ENCODE data around the gene MUSTN1. TPM values are rescaled to one million over a fixed set of nuclear protein-coding genes. Genes with fewer than 3 reads are reported as not detected.

Gene MUSTN1
- total RNA-seq, 1 donor: 1.4 TPM

DNA sequence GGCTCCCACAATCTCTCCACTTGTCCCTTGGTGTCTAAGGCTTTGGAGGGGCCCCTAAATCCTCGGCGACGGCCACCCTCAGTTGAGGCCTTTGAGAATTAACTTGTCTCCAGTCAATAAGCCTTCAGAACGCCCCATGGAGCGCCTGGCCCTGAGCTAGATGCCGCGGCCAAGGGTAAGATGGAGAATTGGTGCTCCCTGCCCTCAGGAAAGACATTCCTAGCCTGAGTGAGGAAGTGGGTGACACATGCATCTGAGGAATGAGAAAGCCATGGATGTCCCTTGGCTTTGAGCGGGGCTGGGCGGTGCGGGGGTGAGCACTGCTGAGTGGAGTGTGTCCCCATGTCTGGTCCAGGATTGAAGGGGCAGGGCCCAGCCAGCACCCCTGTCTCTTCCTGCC is 17.6 kb downstream of the MUSTN1 start:
- no peaks in the 10 kb centered on the region for H3K27me3 ChIP-seq (ENCODE audit: insufficient read depth, low read length)
- H4K20me1 ChIP-seq (ENCODE audit: insufficient read depth, low read length): no peaks in the 10 kb centered on the region
- H3K36me3 ChIP-seq (ENCODE audit: insufficient read depth, low read length): no peaks in the 10 kb centered on the region
- TF ChIP-seq, protein P1, sequence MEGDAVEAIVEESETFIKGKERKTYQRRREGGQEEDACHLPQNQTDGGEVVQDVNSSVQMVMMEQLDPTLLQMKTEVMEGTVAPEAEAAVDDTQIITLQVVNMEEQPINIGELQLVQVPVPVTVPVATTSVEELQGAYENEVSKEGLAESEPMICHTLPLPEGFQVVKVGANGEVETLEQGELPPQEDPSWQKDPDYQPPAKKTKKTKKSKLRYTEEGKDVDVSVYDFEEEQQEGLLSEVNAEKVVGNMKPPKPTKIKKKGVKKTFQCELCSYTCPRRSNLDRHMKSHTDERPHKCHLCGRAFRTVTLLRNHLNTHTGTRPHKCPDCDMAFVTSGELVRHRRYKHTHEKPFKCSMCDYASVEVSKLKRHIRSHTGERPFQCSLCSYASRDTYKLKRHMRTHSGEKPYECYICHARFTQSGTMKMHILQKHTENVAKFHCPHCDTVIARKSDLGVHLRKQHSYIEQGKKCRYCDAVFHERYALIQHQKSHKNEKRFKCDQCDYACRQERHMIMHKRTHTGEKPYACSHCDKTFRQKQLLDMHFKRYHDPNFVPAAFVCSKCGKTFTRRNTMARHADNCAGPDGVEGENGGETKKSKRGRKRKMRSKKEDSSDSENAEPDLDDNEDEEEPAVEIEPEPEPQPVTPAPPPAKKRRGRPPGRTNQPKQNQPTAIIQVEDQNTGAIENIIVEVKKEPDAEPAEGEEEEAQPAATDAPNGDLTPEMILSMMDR (IDR thresholded peaks at IDR 0.05; ENCODE audit: extremely low read depth, low read depth, low read length): no peak
- H3K9me3 ChIP-seq (ENCODE audit: low read depth, low read length): no peaks in the 10 kb centered on the region
- no peak overlapping the region for H2AFZ ChIP-seq (ENCODE audit: low read length)
- no peak overlapping the region for H3K27ac ChIP-seq (ENCODE audit: low read depth, low read length)
- H3K4me1 ChIP-seq (ENCODE audit: insufficient read depth, low read length): no peaks in the 10 kb centered on the region
- DNase-seq (ENCODE audit: insufficient read length, low spot score, missing footprints): no peak
- H3K4me2 ChIP-seq (ENCODE audit: insufficient read depth, low read length): no peak overlapping the region
- no peaks in the 10 kb centered on the region for H3K79me2 ChIP-seq (ENCODE audit: insufficient read depth, low read length)
- H3K4me3 ChIP-seq (ENCODE audit: insufficient read depth, low read length): no peak overlapping the region

DNA sequence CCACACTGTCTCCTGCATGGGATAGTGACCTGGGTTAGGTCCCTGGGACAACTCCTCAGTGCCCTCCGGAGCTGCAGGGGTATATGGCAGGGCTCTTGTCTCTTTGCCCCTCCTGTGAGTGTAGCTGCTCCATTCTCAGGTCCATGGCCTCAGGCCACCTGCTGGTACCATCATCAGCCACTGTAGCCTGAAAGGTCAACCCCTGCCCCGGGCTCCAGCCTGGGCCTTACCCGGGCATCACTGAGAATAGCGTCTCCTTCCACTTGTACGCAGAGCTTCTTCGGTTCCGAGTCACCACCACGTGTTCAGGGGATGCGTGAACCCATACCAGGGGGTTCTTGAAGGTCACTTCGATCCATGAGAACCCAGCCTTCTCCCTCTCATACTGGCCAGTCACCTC is 18.2 kb downstream of the MUSTN1 start:
- DNase-seq (ENCODE audit: insufficient read length, low spot score, missing footprints): no peak
- Histone ChIP-seq H3K36me3 (ENCODE audit: insufficient read depth, low read length) (no peaks in the 10 kb centered on the region), H2AFZ (ENCODE audit: low read length) (no peak overlapping the region), H3K4me2 (ENCODE audit: insufficient read depth, low read length) (no peak overlapping the region), H3K9me3 (ENCODE audit: low read depth, low read length) (no peaks in the 10 kb centered on the region), H3K27me3 (ENCODE audit: insufficient read depth, low read length) (no peaks in the 10 kb centered on the region), H3K79me2 (ENCODE audit: insufficient read depth, low read length) (no peaks in the 10 kb centered on the region), H4K20me1 (ENCODE audit: insufficient read depth, low read length) (no peaks in the 10 kb centered on the region), H3K27ac (ENCODE audit: low read depth, low read length) (no peak overlapping the region), H3K4me1 (ENCODE audit: insufficient read depth, low read length) (no peaks in the 10 kb centered on the region), H3K4me3 (ENCODE audit: insufficient read depth, low read length) (no peak overlapping the region)
- TF ChIP-seq, protein P1 (IDR thresholded peaks at IDR 0.05; ENCODE audit: extremely low read depth, low read depth, low read length): no peak

DNA sequence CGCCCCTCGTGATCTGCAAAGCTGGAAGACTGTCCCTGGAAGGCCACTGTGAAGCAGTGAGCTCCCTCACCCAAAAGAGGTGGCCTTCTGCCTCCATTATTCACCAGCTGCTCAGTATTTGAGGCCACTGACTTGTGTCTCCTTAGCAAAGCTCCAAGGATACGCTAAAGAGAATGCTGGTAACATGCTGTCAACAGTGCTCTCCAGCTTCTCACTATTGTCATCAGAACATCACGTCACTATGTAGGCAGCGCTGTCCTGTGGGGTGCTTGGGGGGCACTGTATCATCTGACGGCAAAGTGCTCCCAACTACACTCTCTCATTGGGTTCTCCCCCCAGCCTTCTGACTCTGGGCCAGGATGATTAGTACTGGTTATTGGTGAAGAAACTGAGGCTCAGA is 18.6 kb downstream of the MUSTN1 start:
- Histone ChIP-seq H3K36me3 (ENCODE audit: insufficient read depth, low read length) (no peaks in the 10 kb centered on the region), H3K27ac (ENCODE audit: low read depth, low read length) (no peak overlapping the region), H4K20me1 (ENCODE audit: insufficient read depth, low read length) (no peaks in the 10 kb centered on the region), H3K4me3 (ENCODE audit: insufficient read depth, low read length) (no peak overlapping the region), H3K27me3 (ENCODE audit: insufficient read depth, low read length) (no peaks in the 10 kb centered on the region), H3K4me1 (ENCODE audit: insufficient read depth, low read length) (no peaks in the 10 kb centered on the region), H3K79me2 (ENCODE audit: insufficient read depth, low read length) (no peaks in the 10 kb centered on the region), H3K4me2 (ENCODE audit: insufficient read depth, low read length) (no peak overlapping the region), H3K9me3 (ENCODE audit: low read depth, low read length) (no peaks in the 10 kb centered on the region), H2AFZ (ENCODE audit: low read length) (no peak overlapping the region)
- DNase-seq (ENCODE audit: insufficient read length, low spot score, missing footprints): no peak
- TF ChIP-seq, protein P1 (IDR thresholded peaks at IDR 0.05; ENCODE audit: extremely low read depth, low read depth, low read length): no peak

DNA sequence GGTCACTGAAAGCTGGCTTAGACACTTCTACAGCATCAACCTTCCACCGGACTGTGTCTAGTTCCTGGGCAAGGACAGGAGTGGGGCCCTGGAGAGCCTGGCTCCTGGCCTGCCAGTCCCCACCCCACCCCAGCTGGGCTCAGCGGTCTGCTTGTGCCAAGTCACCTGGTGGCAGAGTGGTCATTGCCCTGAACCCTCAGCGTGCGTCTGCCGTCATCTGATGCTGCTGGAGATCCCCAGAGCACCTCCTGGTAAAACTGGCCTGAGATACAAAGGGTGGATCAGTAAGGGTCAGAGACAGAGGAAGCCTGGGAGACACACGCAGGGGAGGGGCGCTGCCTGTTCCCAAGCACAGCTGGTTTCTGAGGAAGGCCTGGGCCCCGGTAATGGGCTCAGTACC is 21.0 kb downstream of the MUSTN1 start:
- Histone ChIP-seq H3K27me3 (ENCODE audit: insufficient read depth, low read length) (peaks cover 6% of the 10 kb centered on the region), H3K4me2 (ENCODE audit: insufficient read depth, low read length) (no peak overlapping the region), H3K27ac (ENCODE audit: low read depth, low read length) (no peak overlapping the region), H3K9me3 (ENCODE audit: low read depth, low read length) (no peaks in the 10 kb centered on the region), H3K36me3 (ENCODE audit: insufficient read depth, low read length) (no peaks in the 10 kb centered on the region), H3K4me3 (ENCODE audit: insufficient read depth, low read length) (no peak overlapping the region), H2AFZ (ENCODE audit: low read length) (no peak overlapping the region), H4K20me1 (ENCODE audit: insufficient read depth, low read length) (no peaks in the 10 kb centered on the region), H3K4me1 (ENCODE audit: insufficient read depth, low read length) (no peaks in the 10 kb centered on the region), H3K79me2 (ENCODE audit: insufficient read depth, low read length) (no peaks in the 10 kb centered on the region)
- DNase-seq (ENCODE audit: insufficient read length, low spot score, missing footprints): no peak
- TF ChIP-seq, protein P1 (IDR thresholded peaks at IDR 0.05; ENCODE audit: extremely low read depth, low read depth, low read length): no peak

All from osteoblast (primary cell).